Measurements from ENCODE around the gene TTYH1. TPM values are rescaled to one million over a fixed set of nuclear protein-coding genes. Genes with fewer than 3 reads are reported as not detected.

Gene TTYH1
- total and polyA plus RNA-seq, 2 of the 4 experiments (the other 2 are of a cell fraction) = not detected

DNA sequence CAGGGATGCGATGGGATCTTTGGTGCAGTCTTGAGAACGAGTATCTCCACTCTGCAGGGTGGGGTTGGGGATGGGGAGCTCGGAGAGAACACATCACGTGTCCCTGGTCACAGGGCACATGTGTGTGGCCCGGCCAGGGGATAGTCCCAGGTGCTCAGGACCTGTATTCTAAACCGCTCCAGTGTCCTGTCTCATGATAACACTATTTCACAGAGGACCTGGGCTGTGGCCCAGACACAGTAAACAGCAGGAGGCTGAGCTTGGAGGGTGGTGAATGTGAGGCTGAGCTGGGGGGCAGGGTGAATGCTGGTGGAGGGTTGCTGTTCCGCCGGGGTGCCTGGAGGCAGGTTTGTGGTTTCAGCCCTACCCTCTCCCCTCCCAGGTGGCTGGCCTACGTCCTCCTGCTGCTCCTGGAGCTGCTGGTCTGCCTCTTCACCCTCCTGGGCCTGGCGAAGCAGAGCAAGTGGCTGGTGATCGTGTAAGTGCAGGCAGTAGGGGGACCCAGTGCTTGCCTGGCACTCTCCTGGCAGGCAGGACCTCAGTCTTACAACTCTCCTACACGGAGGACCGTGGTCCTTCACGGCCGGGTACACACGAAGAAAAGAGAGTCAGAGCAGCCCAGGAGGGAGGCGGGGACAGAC is 11.1 kb downstream of the TTYH1 start:
- Histone ChIP-seq H3K79me1 (ENCODE audit: low read depth in 1 of 2, low read length in 2 of 2) (no peaks in the 10 kb centered on the region), H3K36me3 (ENCODE audit: control insufficient read depth, insufficient read depth, low read length) (no peaks in the 10 kb centered on the region), H3K4me1 (ENCODE audit: control insufficient read depth, insufficient read depth, low read length) (0 out of 2 replicates have a peak, but pooled peaks cover 2% of the 10 kb centered on the region), H2BK5ac (ENCODE audit: low read depth, low read length, poor library complexity, severe bottlenecking) (no peak overlapping the region), H3K9me1 (ENCODE audit: insufficient read depth, low read length) (no peaks in the 10 kb centered on the region), H4K91ac (ENCODE audit: insufficient read depth, low read depth, low read length) (no peak overlapping the region), H3K14ac (replicated peaks; ENCODE audit: low read depth, low read length) (no peak overlapping the region), H3K4me3 (ENCODE audit: insufficient read depth, low read depth, low read length) (no peak overlapping the region), H4K5ac (ENCODE audit: low read depth, low read length) (no peak overlapping the region), H3K9me3 (ENCODE audit: control insufficient read depth, insufficient read depth, low read length) (no peaks in the 10 kb centered on the region), H4K20me1 (ENCODE audit: insufficient read depth, low read length) (no peaks in the 10 kb centered on the region; the same call in 1 of the 2 replicates), H3K4me2 (ENCODE audit: low read depth, low read length) (no peak overlapping the region), H2BK20ac (ENCODE audit: low read depth, low read length) (no peak overlapping the region), H2BK15ac (ENCODE audit: low read depth, low read length) (no peak overlapping the region), H3K18ac (ENCODE audit: low read depth, low read length) (no peak overlapping the region), H3K56ac (ENCODE audit: extremely low read depth, insufficient read depth, low read length) (no peak overlapping the region), H2AFZ (replicated peaks; ENCODE audit: low read length, poor library complexity) (no peak overlapping the region), H2BK120ac (ENCODE audit: low read depth, low read length) (no peak overlapping the region), H3K23ac (ENCODE audit: low read depth, low read length) (no peak overlapping the region), H3K27me3 (ENCODE audit: control insufficient read depth, insufficient read depth, low read length) (peaks cover 15% of the 10 kb centered on the region; the same call in 1 of the 2 replicates), H4K8ac (ENCODE audit: low read depth in 2 of 2, low read length in 2 of 2) (no peak overlapping the region), H3K9ac (ENCODE audit: low read depth, low read length) (no peak overlapping the region), H3K27ac (ENCODE audit: insufficient read depth, low read length) (no peak overlapping the region), H2AK5ac (ENCODE audit: low read depth, low read length) (no peak overlapping the region), H2AK9ac (replicated peaks; ENCODE audit: low read depth, low read length, poor library complexity) (no peak overlapping the region), H3K4ac (ENCODE audit: low read depth, low read length) (no peak overlapping the region)
- dilution Hi-C loops (cut with HindIII; ENCODE audit: low sequenced_read_pairs, unreplicated experiment) = no loop called here
- ChIA-PET CTCF (no interaction called here), POLR2A (ENCODE audit: unreplicated experiment) (no interaction called here)
- no peak for TF ChIP-seq RAD21 (IDR thresholded peaks at IDR 0.05; ENCODE audit: low read length)
- no peak for TF ChIP-seq POLR2A (IDR thresholded peaks at IDR 0.05; ENCODE audit: low read depth, low read length)
- TF ChIP-seq, protein P1, sequence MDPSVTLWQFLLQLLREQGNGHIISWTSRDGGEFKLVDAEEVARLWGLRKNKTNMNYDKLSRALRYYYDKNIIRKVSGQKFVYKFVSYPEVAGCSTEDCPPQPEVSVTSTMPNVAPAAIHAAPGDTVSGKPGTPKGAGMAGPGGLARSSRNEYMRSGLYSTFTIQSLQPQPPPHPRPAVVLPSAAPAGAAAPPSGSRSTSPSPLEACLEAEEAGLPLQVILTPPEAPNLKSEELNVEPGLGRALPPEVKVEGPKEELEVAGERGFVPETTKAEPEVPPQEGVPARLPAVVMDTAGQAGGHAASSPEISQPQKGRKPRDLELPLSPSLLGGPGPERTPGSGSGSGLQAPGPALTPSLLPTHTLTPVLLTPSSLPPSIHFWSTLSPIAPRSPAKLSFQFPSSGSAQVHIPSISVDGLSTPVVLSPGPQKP (IDR thresholded peaks at IDR 0.05; ENCODE audit: borderline replicate concordance, low read depth, low read length) = no peak
- no peak for TF ChIP-seq CEBPB (IDR thresholded peaks at IDR 0.05; ENCODE audit: low read depth, low read length)
- TF ChIP-seq RFX5 (IDR thresholded peaks at IDR 0.05; ENCODE audit: low read depth, low read length) = no peak
- no peak for TF ChIP-seq NFE2L2 (IDR thresholded peaks at IDR 0.05; ENCODE audit: low read depth, low read length)
- TF ChIP-seq, protein P2, sequence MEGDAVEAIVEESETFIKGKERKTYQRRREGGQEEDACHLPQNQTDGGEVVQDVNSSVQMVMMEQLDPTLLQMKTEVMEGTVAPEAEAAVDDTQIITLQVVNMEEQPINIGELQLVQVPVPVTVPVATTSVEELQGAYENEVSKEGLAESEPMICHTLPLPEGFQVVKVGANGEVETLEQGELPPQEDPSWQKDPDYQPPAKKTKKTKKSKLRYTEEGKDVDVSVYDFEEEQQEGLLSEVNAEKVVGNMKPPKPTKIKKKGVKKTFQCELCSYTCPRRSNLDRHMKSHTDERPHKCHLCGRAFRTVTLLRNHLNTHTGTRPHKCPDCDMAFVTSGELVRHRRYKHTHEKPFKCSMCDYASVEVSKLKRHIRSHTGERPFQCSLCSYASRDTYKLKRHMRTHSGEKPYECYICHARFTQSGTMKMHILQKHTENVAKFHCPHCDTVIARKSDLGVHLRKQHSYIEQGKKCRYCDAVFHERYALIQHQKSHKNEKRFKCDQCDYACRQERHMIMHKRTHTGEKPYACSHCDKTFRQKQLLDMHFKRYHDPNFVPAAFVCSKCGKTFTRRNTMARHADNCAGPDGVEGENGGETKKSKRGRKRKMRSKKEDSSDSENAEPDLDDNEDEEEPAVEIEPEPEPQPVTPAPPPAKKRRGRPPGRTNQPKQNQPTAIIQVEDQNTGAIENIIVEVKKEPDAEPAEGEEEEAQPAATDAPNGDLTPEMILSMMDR (conservative IDR thresholded peaks at IDR 0.05; ENCODE audit: low read depth, low read length) = no peak
- TF ChIP-seq SMC3 (IDR thresholded peaks at IDR 0.05; ENCODE audit: low read depth, low read length) = no peak
- no peak for TF ChIP-seq CHD1 (IDR thresholded peaks at IDR 0.05; ENCODE audit: low read depth, low read length)
- TF ChIP-seq, protein P3, sequence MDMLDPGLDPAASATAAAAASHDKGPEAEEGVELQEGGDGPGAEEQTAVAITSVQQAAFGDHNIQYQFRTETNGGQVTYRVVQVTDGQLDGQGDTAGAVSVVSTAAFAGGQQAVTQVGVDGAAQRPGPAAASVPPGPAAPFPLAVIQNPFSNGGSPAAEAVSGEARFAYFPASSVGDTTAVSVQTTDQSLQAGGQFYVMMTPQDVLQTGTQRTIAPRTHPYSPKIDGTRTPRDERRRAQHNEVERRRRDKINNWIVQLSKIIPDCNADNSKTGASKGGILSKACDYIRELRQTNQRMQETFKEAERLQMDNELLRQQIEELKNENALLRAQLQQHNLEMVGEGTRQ (IDR thresholded peaks at IDR 0.05; ENCODE audit: low read depth, low read length) = no peak
- no peak for TF ChIP-seq FOS (IDR thresholded peaks at IDR 0.05; ENCODE audit: low read depth, low read length)
- no peak for TF ChIP-seq MAFK (IDR thresholded peaks at IDR 0.05; ENCODE audit: low read depth, low read length)
- no peak for TF ChIP-seq RCOR1 (IDR thresholded peaks at IDR 0.05; ENCODE audit: insufficient replicate concordance, low read length)
- no TSS peak for BruUV-seq (replicated peaks)
- no peak for DNase-seq
- intact Hi-C loops (cut with micrococcal nuclease) = no loop called here
- in situ Hi-C loops (cut with MboI; ENCODE audit: low sequenced_read_pairs) = no loop called here
- ATAC-seq (ENCODE audit: low read depth) = no peak
- WGBS, 2 experiments (ENCODE audit: extremely low coverage in 2 of 2, insufficient read length in 1 of 2) = no CpG with 5 or more reads among the region's 17 CpGs

Measured in IMR-90 (cell line).